Erythroblast (primary cell): Measurements from ENCODE around the gene FAM20A.

Experiments
- DNase-seq, 2 experiments: peaks; one replicate each; lab custom pipeline; 2025; lab: John Stamatoyannopoulos, UW
- GATA1 ChIP-seq: IDR thresholded peaks from 2 replicates; pipeline ENCODE4 v1.6.1; 2011; ENCODE audit warnings: low read depth, mild to moderate bottlenecking, control low read depth, low read length, moderate library complexity
- POLR2A ChIP-seq: IDR thresholded peaks from 2 replicates; pipeline ENCODE4 v1.6.1; 2011; ENCODE audit warnings: mild to moderate bottlenecking, low read length

The FAM20A gene

GRCh38 chr17:68602289-68602688 lies 1.1 kb upstream of the FAM20A start:
- TF ChIP-seq POLR2A (no peak), GATA1 (no peak)
- no peak for DNase-seq

- TF ChIP-seq POLR2A (no peak), GATA1 (no peak)
- no peak for DNase-seq
Observed at GRCh38 chr17:68601565-68602288, 560 bp upstream of the FAM20A start.

GRCh38 chr17:68600067-68600930 lies 868 bp downstream of the FAM20A start:
- DNase-seq: no peak
- TF ChIP-seq GATA1: no peak
- TF ChIP-seq POLR2A: no peak

GRCh38 chr17:68599552-68600066 lies 1.6 kb downstream of the FAM20A start:
- no peak for TF ChIP-seq GATA1
- TF ChIP-seq POLR2A: no peak
- no peak for DNase-seq

GRCh38 chr17:68599091-68599490 lies 2.1 kb downstream of the FAM20A start:
- DNase-seq: no peak

GRCh38 chr17:68598545-68598961 lies 2.6 kb downstream of the FAM20A start:
- DNase-seq: no peak
- TF ChIP-seq POLR2A: no peak
- no peak for TF ChIP-seq GATA1

More at GRCh38 chr17:68599091-68599490, 2.1 kb downstream of the FAM20A start:
- no peak for TF ChIP-seq GATA1
- TF ChIP-seq POLR2A: no peak

GRCh38 chr17:68598074-68598473 lies 3.1 kb downstream of the FAM20A start:
- no peak for DNase-seq
- no peak for TF ChIP-seq GATA1
- no peak for TF ChIP-seq POLR2A

GRCh38 chr17:68596411-68596945 lies 4.7 kb downstream of the FAM20A start:
- DNase-seq: no peak
- no peak for TF ChIP-seq POLR2A
- TF ChIP-seq GATA1: no peak

GRCh38 chr17:68595986-68596385 lies 5.2 kb downstream of the FAM20A start:
- DNase-seq: no peak
- no peak for TF ChIP-seq GATA1
- TF ChIP-seq POLR2A: no peak

GRCh38 chr17:68595496-68595895 lies 5.7 kb downstream of the FAM20A start:
- no peak for TF ChIP-seq POLR2A
- no peak for TF ChIP-seq GATA1

GRCh38 chr17:68594552-68594951 lies 6.6 kb downstream of the FAM20A start:
- no peak for DNase-seq
- TF ChIP-seq POLR2A (no peak), GATA1 (no peak)

More at GRCh38 chr17:68595496-68595895, 5.7 kb downstream of the FAM20A start:
- DNase-seq: no peak

GRCh38 chr17:68592682-68593641 lies 8.2 kb downstream of the FAM20A start:
- no peak for DNase-seq
- TF ChIP-seq POLR2A (no peak), GATA1 (no peak)
